ENCODE measurements around the gene CADM1.

Gene CADM1

GRCh38 chr11:115247361-115247760 is 256.9 kb downstream of the CADM1 start:
- no peak for ATAC-seq (ENCODE audit: low read depth)
- no peaks in the 10 kb centered on the region for H3K9me3 Mint-ChIP-seq

GRCh38 chr11:115244758-115245157 is 259.5 kb downstream of the CADM1 start:
- no peak for DNase-seq (ENCODE audit: low spot score in 2 of 2)
- ATAC-seq (ENCODE audit: low read depth): no peak
- no peaks in the 10 kb centered on the region for H3K27me3 Mint-ChIP-seq
- no peak overlapping the region for H3K4me3 Mint-ChIP-seq
- no peak overlapping the region for H3K27ac Mint-ChIP-seq
- no peaks in the 10 kb centered on the region for H3K9me3 Mint-ChIP-seq
- H3K36me3 Mint-ChIP-seq: no peaks in the 10 kb centered on the region
- no peaks in the 10 kb centered on the region for H3K4me1 Mint-ChIP-seq

More at GRCh38 chr11:115247361-115247760, 256.9 kb downstream of the CADM1 start:
- Mint-ChIP-seq H3K4me3 (no peak overlapping the region), H3K27me3 (no peaks in the 10 kb centered on the region), H3K27ac (no peak overlapping the region), H3K36me3 (no peaks in the 10 kb centered on the region), H3K4me1 (no peaks in the 10 kb centered on the region)
- DNase-seq (ENCODE audit: low spot score in 2 of 2): no peak

GRCh38 chr11:115244296-115244695 is 259.9 kb downstream of the CADM1 start:
- H3K36me3 Mint-ChIP-seq: no peaks in the 10 kb centered on the region
- H3K9me3 Mint-ChIP-seq: no peaks in the 10 kb centered on the region
- no peak overlapping the region for H3K27ac Mint-ChIP-seq
- H3K27me3 Mint-ChIP-seq: no peaks in the 10 kb centered on the region
- no peak overlapping the region for H3K4me3 Mint-ChIP-seq
- ATAC-seq (ENCODE audit: low read depth): no peak
- no peaks in the 10 kb centered on the region for H3K4me1 Mint-ChIP-seq
- DNase-seq (ENCODE audit: low spot score in 2 of 2): no peak

- no peaks in the 10 kb centered on the region for H3K27me3 Mint-ChIP-seq
- no peak for ATAC-seq (ENCODE audit: low read depth)
- no peak overlapping the region for H3K27ac Mint-ChIP-seq
- H3K4me3 Mint-ChIP-seq: no peak overlapping the region
- no peaks in the 10 kb centered on the region for H3K36me3 Mint-ChIP-seq
- DNase-seq (ENCODE audit: low spot score in 2 of 2): no peak
- no peaks in the 10 kb centered on the region for H3K9me3 Mint-ChIP-seq
- no peaks in the 10 kb centered on the region for H3K4me1 Mint-ChIP-seq
Measured at GRCh38 chr11:115242982-115243381, 261.2 kb downstream of the CADM1 start.

GRCh38 chr11:115241899-115242298 is 262.3 kb downstream of the CADM1 start:
- H3K27ac Mint-ChIP-seq: no peak overlapping the region
- H3K36me3 Mint-ChIP-seq: no peaks in the 10 kb centered on the region
- no peaks in the 10 kb centered on the region for H3K9me3 Mint-ChIP-seq
- no peak for ATAC-seq (ENCODE audit: low read depth)
- no peak for DNase-seq (ENCODE audit: low spot score in 2 of 2)
- H3K27me3 Mint-ChIP-seq: no peaks in the 10 kb centered on the region
- no peaks in the 10 kb centered on the region for H3K4me1 Mint-ChIP-seq
- H3K4me3 Mint-ChIP-seq: no peak overlapping the region

GRCh38 chr11:115238791-115239190 is 265.4 kb downstream of the CADM1 start:
- Mint-ChIP-seq H3K27me3 (no peaks in the 10 kb centered on the region), H3K4me1 (no peaks in the 10 kb centered on the region), H3K36me3 (no peaks in the 10 kb centered on the region), H3K4me3 (no peak overlapping the region), H3K27ac (no peak overlapping the region), H3K9me3 (no peaks in the 10 kb centered on the region)
- DNase-seq (ENCODE audit: low spot score in 2 of 2) (no peak), ATAC-seq (ENCODE audit: low read depth) (no peak)

- H3K4me3 Mint-ChIP-seq: no peak overlapping the region
- H3K9me3 Mint-ChIP-seq: no peaks in the 10 kb centered on the region
- ATAC-seq (ENCODE audit: low read depth) (no peak), DNase-seq (ENCODE audit: low spot score in 2 of 2) (no peak)
- H3K27me3 Mint-ChIP-seq: no peaks in the 10 kb centered on the region
- no peaks in the 10 kb centered on the region for H3K4me1 Mint-ChIP-seq
- H3K36me3 Mint-ChIP-seq: no peaks in the 10 kb centered on the region
- no peak overlapping the region for H3K27ac Mint-ChIP-seq
Measured at GRCh38 chr11:115238086-115238485, 266.1 kb downstream of the CADM1 start.

- no peak for DNase-seq (ENCODE audit: low spot score in 2 of 2)
- Mint-ChIP-seq H3K4me3 (no peak overlapping the region), H3K27ac (no peak overlapping the region), H3K4me1 (no peaks in the 10 kb centered on the region), H3K36me3 (no peaks in the 10 kb centered on the region), H3K9me3 (no peaks in the 10 kb centered on the region), H3K27me3 (no peaks in the 10 kb centered on the region)
- no peak for ATAC-seq (ENCODE audit: low read depth)
Measured at GRCh38 chr11:115237578-115237977, 266.6 kb downstream of the CADM1 start.

GRCh38 chr11:115234794-115235193 is 269.4 kb downstream of the CADM1 start:
- Mint-ChIP-seq H3K4me3 (no peak overlapping the region), H3K27me3 (no peaks in the 10 kb centered on the region), H3K4me1 (no peaks in the 10 kb centered on the region), H3K27ac (no peak overlapping the region), H3K36me3 (no peaks in the 10 kb centered on the region), H3K9me3 (no peaks in the 10 kb centered on the region)
- ATAC-seq (ENCODE audit: low read depth): no peak
- DNase-seq (ENCODE audit: low spot score in 2 of 2): no peak

- ATAC-seq (ENCODE audit: low read depth): no peak
- peaks cover 3% of the 10 kb centered on the region for H3K36me3 Mint-ChIP-seq
- no peak overlapping the region for H3K4me3 Mint-ChIP-seq
- H3K4me1 Mint-ChIP-seq: peaks cover 16% of the 10 kb centered on the region
- no peaks in the 10 kb centered on the region for H3K27me3 Mint-ChIP-seq
- no peak overlapping the region for H3K27ac Mint-ChIP-seq
- DNase-seq (ENCODE audit: low spot score in 2 of 2): no peak
- peaks cover 3% of the 10 kb centered on the region for H3K9me3 Mint-ChIP-seq
Measured at GRCh38 chr11:115226556-115226955, 277.7 kb downstream of the CADM1 start.

- H3K36me3 Mint-ChIP-seq: peaks cover 3% of the 10 kb centered on the region
- peaks cover 3% of the 10 kb centered on the region for H3K9me3 Mint-ChIP-seq
- no peak overlapping the region for H3K4me3 Mint-ChIP-seq
- no peaks in the 10 kb centered on the region for H3K27me3 Mint-ChIP-seq
- ATAC-seq (ENCODE audit: low read depth) (no peak), DNase-seq (ENCODE audit: low spot score in 2 of 2) (no peak)
- peaks cover 16% of the 10 kb centered on the region for H3K4me1 Mint-ChIP-seq
- H3K27ac Mint-ChIP-seq: no peak overlapping the region
Measured at GRCh38 chr11:115224551-115224950, 279.7 kb downstream of the CADM1 start.

- Mint-ChIP-seq H3K4me1 (peaks cover 16% of the 10 kb centered on the region), H3K9me3 (peaks cover 3% of the 10 kb centered on the region), H3K27ac (peak overlapping the region; percentile 38), H3K36me3 (peaks cover 3% of the 10 kb centered on the region), H3K4me3 (no peak overlapping the region), H3K27me3 (no peaks in the 10 kb centered on the region)
- DNase-seq (ENCODE audit: low spot score in 2 of 2) (no peak), ATAC-seq (ENCODE audit: low read depth) (peak; percentile 71)
Measured at GRCh38 chr11:115222863-115223530, 281.2 kb downstream of the CADM1 start.

- Mint-ChIP-seq H3K36me3 (peaks cover 3% of the 10 kb centered on the region), H3K27me3 (no peaks in the 10 kb centered on the region), H3K9me3 (peaks cover 3% of the 10 kb centered on the region), H3K27ac (peak overlapping the region; percentile 38), H3K4me3 (no peak overlapping the region), H3K4me1 (peaks cover 16% of the 10 kb centered on the region)
- DNase-seq (ENCODE audit: low spot score in 2 of 2) (no peak), ATAC-seq (ENCODE audit: low read depth) (peak; percentile 77)
Measured at GRCh38 chr11:115222218-115222862, 281.9 kb downstream of the CADM1 start.

GRCh38 chr11:115221461-115222069 is 282.6 kb downstream of the CADM1 start:
- ATAC-seq (ENCODE audit: low read depth) (no peak), DNase-seq (ENCODE audit: low spot score in 2 of 2) (no peak)
- no peaks in the 10 kb centered on the region for H3K27me3 Mint-ChIP-seq
- peaks cover 16% of the 10 kb centered on the region for H3K4me1 Mint-ChIP-seq
- peaks cover 3% of the 10 kb centered on the region for H3K9me3 Mint-ChIP-seq
- no peak overlapping the region for H3K4me3 Mint-ChIP-seq
- H3K27ac Mint-ChIP-seq: no peak overlapping the region
- H3K36me3 Mint-ChIP-seq: peaks cover 3% of the 10 kb centered on the region
